Activated T-cell treated with anti-CD3 and anti-CD28 coated beads for 4 hours (primary cell): ENCODE measurements around the gene MEIOC.

ENCODE experiments used
- DNase-seq: peaks from one replicate; pipeline ENCODE4 v3.0.0-alpha.2; 2020

Gene MEIOC

GRCh38 chr17:44719444-44719843 lies 63.2 kb downstream of the MEIOC start:
- DNase-seq = no peak

- DNase-seq = no peak
These were observed 66.0 kb downstream of the MEIOC start for GRCh38 chr17:44722254-44722653.
